Panc1 (cell line): Measurements from ENCODE around the gene SMC4. TPM values are rescaled to one million over a fixed set of nuclear protein-coding genes. Genes with fewer than 3 reads are reported as not detected.

Experiments used
- ATAC-seq: fragments of 200-7000 bp; cut with Tn5 transposase; 2 replicates; pipeline ENCODE4 v1.9.1; 2020; ENCODE audit warnings: mild to moderate bottlenecking, moderate library complexity
- BruUV-seq: library from RNA; stranded (reverse); fragments of 400-500 nt; replicated peaks from 2 replicates; lab custom pipeline; 2021; lab: Mats Ljungman, UMichigan
- CTCF ChIA-PET: fragments of 300-600 bp; sonication (Branson Sonifier 250); formaldehyde crosslinking; loops from one replicate; lab custom pipeline; 2022; ENCODE audit warnings: antibody characterized with exemption; lab: Charles Lee
- POLR2A ChIA-PET: fragments of 300-600 bp; sonication (Branson Sonifier 250); formaldehyde crosslinking; loops from one replicate; lab custom pipeline; 2022; ENCODE audit warnings: antibody characterized with exemption; lab: Charles Lee
- DNase-seq: peaks from one replicate; pipeline ENCODE4 v3.0.0-alpha.2; 2010; ENCODE audit warnings: low read depth, low spot score
- H3K27ac ChIP-seq: 2 replicates; pipeline ENCODE4 v1.5.1; 2011; ENCODE audit warnings: mild to moderate bottlenecking, low read length, inconsistent platforms
- H3K27me3 ChIP-seq: fragments of 200-500 bp; sonication (Bioruptor generic); 2 replicates; pipeline ENCODE4 v1.6.0; 2014; ENCODE audit warnings: low read length, inconsistent platforms; ENCODE audit not compliant: control insufficient read depth, insufficient read depth
- H3K36me3 ChIP-seq: fragments of 200-500 bp; sonication (Bioruptor generic); 2 replicates; pipeline ENCODE4 v1.5.1; 2014; ENCODE audit warnings: inconsistent platforms, mild to moderate bottlenecking, low read length, moderate library complexity; ENCODE audit not compliant: control insufficient read depth, insufficient read depth
- H3K4me1 ChIP-seq: 2 replicates; pipeline ENCODE4 v1.5.1; 2011; ENCODE audit warnings: inconsistent platforms, mild to moderate bottlenecking, low read length, moderate library complexity; ENCODE audit not compliant: control insufficient read depth, insufficient read depth
- H3K4me3 ChIP-seq, 2 experiments: 2 replicates each; pipeline ENCODE4 v1.5.1; 2011 to 2012; ENCODE audit warnings: low read depth in 2 of 2, low read length in 2 of 2, mild to moderate bottlenecking in 2 of 2, inconsistent platforms in 1 of 2, moderate library complexity in 1 of 2
- H3K9me3 ChIP-seq: fragments of 200-500 bp; sonication (Bioruptor generic); 2 replicates; pipeline ENCODE4 v1.5.1; 2014; ENCODE audit warnings: low read depth, mild to moderate bottlenecking, inconsistent platforms, low read length, moderate library complexity; ENCODE audit not compliant: control insufficient read depth, insufficient read depth
- CTCF ChIP-seq: fragments of 450-650 bp; IDR thresholded peaks from 2 replicates; pipeline ENCODE4 v1.5.1; 2017; ENCODE audit warnings: mild to moderate bottlenecking
- POLR2AphosphoS5 ChIP-seq: IDR thresholded peaks from 2 replicates; pipeline ENCODE4 v1.6.1; 2012; ENCODE audit warnings: mild to moderate bottlenecking, low read depth, low read length, moderate library complexity
- REST ChIP-seq, 2 experiments: IDR thresholded peaks; 2 replicates each; pipeline ENCODE4 v1.6.1; 2011 to 2012; ENCODE audit warnings: low read depth in 2 of 2, control low read depth in 1 of 2, low read length in 1 of 2, mild to moderate bottlenecking in 1 of 2, moderate library complexity in 1 of 2; ENCODE audit not compliant: insufficient read depth in 1 of 2
- SIN3A ChIP-seq: IDR thresholded peaks from 2 replicates; pipeline ENCODE4 v1.6.1; 2012; ENCODE audit warnings: low read depth, mild to moderate bottlenecking, low read length, moderate library complexity, borderline replicate concordance; ENCODE audit not compliant: insufficient read depth
- TCF7L2 ChIP-seq: IDR thresholded peaks from 2 replicates; pipeline ENCODE4 v1.6.1; 2011; ENCODE audit warnings: mild to moderate bottlenecking, low read depth, low read length, inconsistent platforms
- in situ Hi-C: cut with HindIII; loops from 2 replicates; pipeline ENCODE4 v1.10.0; 2016; ENCODE audit warnings: low sequenced_read_pairs, low pct_unique_long_range_greater_than_20kb
- intact Hi-C: fragments of 100-400 bp; cut with micrococcal nuclease; formaldehyde crosslinking; loops from one replicate; pipeline ENCODE4 v1.10.0; 2022; ENCODE audit not compliant: unreplicated experiment
- total RNA-seq: library from RNA; stranded (reverse); gene quantifications from one replicate; pipeline ENCODE4 v1.2.1, GENCODE V29; 2021; ENCODE audit not compliant: unreplicated experiment

Gene SMC4
- total RNA-seq, 1 experiment from 2014 or later: 160 TPM

- in situ Hi-C loops (no loop called here), intact Hi-C loops (no loop called here)
- POLR2A ChIA-PET: interaction anchor here (0.6 to 1.0 kb wide), 3 partner anchors 9 to 57 kb away, joined by 3 to 6 read pairs (median 6); no protein-coding TSS in a partner anchor
Measured at GRCh38 chr3:160458151-160458550, 58.7 kb downstream of the SMC4 start.

GRCh38 chr3:160459450-160459970 is 60.1 kb downstream of the SMC4 start:
- DNase-seq (no peak), ATAC-seq (peak; percentile 43)
- Histone ChIP-seq H3K36me3 (no peaks in the 10 kb centered on the region), H3K27me3 (peaks cover 2% of the 10 kb centered on the region; the same call in 1 of the 2 replicates), H3K4me1 (no peaks in the 10 kb centered on the region), H3K9me3 (no peaks in the 10 kb centered on the region), H3K27ac (no peak overlapping the region), H3K4me3 (no peak overlapping the region)
- in situ Hi-C loops (no loop called here), intact Hi-C loops (no loop called here)
- BruUV-seq: no TSS peak
- ChIA-PET CTCF (no interaction called here), POLR2A (no interaction called here)
- no peak for TF ChIP-seq POLR2AphosphoS5
- no peak for TF ChIP-seq SIN3A
- no peak for TF ChIP-seq REST (IDR thresholded peaks at IDR 0.05; ENCODE audit: insufficient read depth in 1 of 2, low read depth in 2 of 2, low read length in 1 of 2)
- TF ChIP-seq TCF7L2: no peak
- no peak for TF ChIP-seq CTCF

More at GRCh38 chr3:160458151-160458550, 58.7 kb downstream of the SMC4 start:
- no peak overlapping the region for H3K27ac ChIP-seq
- H3K4me1 ChIP-seq: no peaks in the 10 kb centered on the region
- no peak for ATAC-seq
- CTCF ChIA-PET: no interaction called here
- H3K9me3 ChIP-seq: no peaks in the 10 kb centered on the region
- DNase-seq: no peak
- no TSS peak for BruUV-seq
- no peak overlapping the region for H3K4me3 ChIP-seq
- TF ChIP-seq TCF7L2 (no peak), CTCF (no peak), REST (IDR thresholded peaks at IDR 0.05; ENCODE audit: insufficient read depth in 1 of 2, low read depth in 2 of 2, low read length in 1 of 2) (no peak), SIN3A (no peak), POLR2AphosphoS5 (no peak)
- H3K36me3 ChIP-seq: no peaks in the 10 kb centered on the region
- H3K27me3 ChIP-seq: peaks cover 2% of the 10 kb centered on the region; the same call in 1 of the 2 replicates
